Adrenal gland (tissue), 12 donors: Measurements from ENCODE around the gene C2CD3. TPM values are rescaled to one million over a fixed set of nuclear protein-coding genes. Genes with fewer than 3 reads are reported as not detected.
A peak's percentile ranks its signal among the peaks of the same experiment; 100 is the strongest.

ENCODE experiments used
- DNase-seq, 7 donors: peaks; one replicate each; pipeline ENCODE4 v3.0.0-alpha.2; 2019 to 2020
- H3K27ac ChIP-seq, 5 donors: fragments of 200-600 bp; sonication (generic) in 4 of 5; 1 replicate in 3 of 5; 2 replicates in 2 of 5; pipeline versions ENCODE4 v1.5.1 to v1.8.0; 2016 to 2020; ENCODE audit warnings: mild to moderate bottlenecking in 1 of 5
- H3K27me3 ChIP-seq: fragments of 200-600 bp; 2 replicates; pipeline ENCODE4 v1.8.0; 2021
- H3K36me3 ChIP-seq, 2 donors: fragments of 200-600 bp; replicated peaks in 1 of 2; 1 replicate in 1 of 2; 2 replicates in 1 of 2; pipeline versions ENCODE4 v1.5.1 to v1.8.0; 2018 to 2022
- H3K4me1 ChIP-seq, 2 donors: fragments of 200-600 bp; replicated peaks in 1 of 2; 1 replicate in 1 of 2; 2 replicates in 1 of 2; pipeline versions ENCODE4 v1.5.1 to v1.8.0; 2018 to 2021
- H3K4me3 ChIP-seq, 4 donors: fragments of 200-600 bp; sonication (generic) in 3 of 4; one replicate each; pipeline ENCODE4 v1.5.1; 2016 to 2018
- H3K9me3 ChIP-seq, 3 donors: fragments of 200-600 bp; sonication (generic) in 1 of 3; replicated peaks in 1 of 3; 1 replicate in 2 of 3; 2 replicates in 1 of 3; pipeline versions ENCODE4 v1.5.1 to v1.8.0; 2016 to 2021
- POLR2A ChIP-seq, 2 donors: fragments of 450-650 bp; IDR thresholded peaks; one replicate each; pipeline ENCODE4 v1.6.1; 2017; ENCODE audit warnings: antibody characterized with exemption in 2 of 2, mild to moderate bottlenecking in 2 of 2, moderate library complexity in 1 of 2
- WGBS, 4 donors: extraction: QIAGEN DNeasy Blood & Tissue Kit in 2 of 4; methylation state at CpG; one replicate each; pipeline versions ENCODE4 v1.1.5 to v1.1.7; 2013 to 2017; 5-methylcytosine and 5-hydroxymethylcytosine counted together
- intact Hi-C, 2 donors: fragments of 100-400 bp; cut with DNase I; formaldehyde crosslinking; loops; one replicate each; pipeline versions ENCODE4 v1.14.1 to v1.15.0; 2022 to 2023
- polyA plus RNA-seq, 3 donors: library from polyadenylated mRNA; stranded (reverse); fragments of 200-250 nt in 2 of 3; fragments of 350-450 nt in 1 of 3; fragmentation: Illumina TruSeq in 1 of 3; extraction: RNeasy Lipid Tissue Mini Kit (QIAGEN cat#74804) in 1 of 3; gene quantifications; one replicate each; pipeline ENCODE4 v1.2.3, GENCODE V29; 2013 to 2014
- total RNA-seq, 9 donors: library from RNA; depleted of rRNA in 4 of 9; stranded (reverse); fragments of >200 nt in 4 of 9; fragments of 120-200 nt in 1 of 9; fragmentation: NEBNext Ultra II Directional in 1 of 9; extraction: Animal tissue kit (Norgen Biotek cat#: 25700) in 1 of 9; gene quantifications; one replicate each; pipeline versions ENCODE4 v1.1.0 to v1.2.4, GENCODE V29; 2013 to 2023
- TF ChIP-seq, protein P1 (sequence below), 6 experiments: fragments of 450-650 bp in 4 of 6; fragments of 200-600 bp in 2 of 6; sonication (generic) in 1 of 6; IDR thresholded peaks; 1 replicate in 5 of 6; 2 replicates in 1 of 6; pipeline versions ENCODE4 v1.5.1 to v1.8.0; 2016 to 2021; ENCODE audit warnings: antibody characterized with exemption in 6 of 6, mild to moderate bottlenecking in 2 of 6, moderate library complexity in 1 of 6
- donor health status: healthy with polysubstance abuse.
- donor health status: Bipolar disorder and iron deficiency.
- donor health status: DM: yes; HTN: yes; CAD: no.
- donor health status: DM: no; HTN: no; CAD: no.
- donor health status: DM: no; HTN: no; CAD: no.
- donor health status: DM: yes; HTN: yes; CAD: no.

Gene C2CD3
- total and polyA plus RNA-seq, 12 donors, result 14.5 to 42.8 (median 25.5) TPM

DNA sequence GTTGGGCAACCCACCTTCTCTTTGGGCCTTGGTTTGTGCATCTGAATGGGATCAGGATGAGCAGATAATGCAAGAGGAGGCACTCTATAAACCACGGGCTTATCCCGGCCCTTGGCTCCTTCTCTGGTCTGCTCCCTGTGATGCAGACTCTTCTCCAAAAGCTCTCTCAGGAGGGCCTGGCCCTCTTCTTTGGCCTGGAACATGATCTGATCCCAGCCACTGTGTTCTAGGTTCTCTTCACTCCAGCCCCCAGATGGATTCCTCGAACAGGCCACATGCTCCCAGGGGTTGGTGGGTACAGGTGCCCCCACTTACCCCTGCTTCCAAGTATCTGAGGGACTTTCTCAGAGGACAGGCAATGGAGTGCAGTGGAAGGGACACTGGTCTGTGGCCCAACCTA, 153.2 kb downstream of the C2CD3 start:
- no peaks in the 10 kb centered on the region for H3K27me3 ChIP-seq
- H3K4me3 ChIP-seq, result no peak overlapping the region
- H3K4me1 ChIP-seq, result peaks cover 21 to 24% of the 10 kb centered on the region in 2 donors
- no peak for TF ChIP-seq POLR2A (IDR thresholded peaks at IDR 0.05)
- TF ChIP-seq, protein P1, sequence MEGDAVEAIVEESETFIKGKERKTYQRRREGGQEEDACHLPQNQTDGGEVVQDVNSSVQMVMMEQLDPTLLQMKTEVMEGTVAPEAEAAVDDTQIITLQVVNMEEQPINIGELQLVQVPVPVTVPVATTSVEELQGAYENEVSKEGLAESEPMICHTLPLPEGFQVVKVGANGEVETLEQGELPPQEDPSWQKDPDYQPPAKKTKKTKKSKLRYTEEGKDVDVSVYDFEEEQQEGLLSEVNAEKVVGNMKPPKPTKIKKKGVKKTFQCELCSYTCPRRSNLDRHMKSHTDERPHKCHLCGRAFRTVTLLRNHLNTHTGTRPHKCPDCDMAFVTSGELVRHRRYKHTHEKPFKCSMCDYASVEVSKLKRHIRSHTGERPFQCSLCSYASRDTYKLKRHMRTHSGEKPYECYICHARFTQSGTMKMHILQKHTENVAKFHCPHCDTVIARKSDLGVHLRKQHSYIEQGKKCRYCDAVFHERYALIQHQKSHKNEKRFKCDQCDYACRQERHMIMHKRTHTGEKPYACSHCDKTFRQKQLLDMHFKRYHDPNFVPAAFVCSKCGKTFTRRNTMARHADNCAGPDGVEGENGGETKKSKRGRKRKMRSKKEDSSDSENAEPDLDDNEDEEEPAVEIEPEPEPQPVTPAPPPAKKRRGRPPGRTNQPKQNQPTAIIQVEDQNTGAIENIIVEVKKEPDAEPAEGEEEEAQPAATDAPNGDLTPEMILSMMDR (IDR thresholded peaks at IDR 0.05), result no peak
- intact Hi-C loops, result no loop called here
- WGBS, 4 donors, result 92 to 98% (median 95%) methylated on average over 3 of the region's 3 CpGs
- H3K36me3 ChIP-seq, result no peaks in the 10 kb centered on the region
- no peaks in the 10 kb centered on the region for H3K9me3 ChIP-seq
- peak overlapping the region in 3 of 5 donors; percentile 81 to 88 (median 82) for H3K27ac ChIP-seq
- no peak for DNase-seq

DNA sequence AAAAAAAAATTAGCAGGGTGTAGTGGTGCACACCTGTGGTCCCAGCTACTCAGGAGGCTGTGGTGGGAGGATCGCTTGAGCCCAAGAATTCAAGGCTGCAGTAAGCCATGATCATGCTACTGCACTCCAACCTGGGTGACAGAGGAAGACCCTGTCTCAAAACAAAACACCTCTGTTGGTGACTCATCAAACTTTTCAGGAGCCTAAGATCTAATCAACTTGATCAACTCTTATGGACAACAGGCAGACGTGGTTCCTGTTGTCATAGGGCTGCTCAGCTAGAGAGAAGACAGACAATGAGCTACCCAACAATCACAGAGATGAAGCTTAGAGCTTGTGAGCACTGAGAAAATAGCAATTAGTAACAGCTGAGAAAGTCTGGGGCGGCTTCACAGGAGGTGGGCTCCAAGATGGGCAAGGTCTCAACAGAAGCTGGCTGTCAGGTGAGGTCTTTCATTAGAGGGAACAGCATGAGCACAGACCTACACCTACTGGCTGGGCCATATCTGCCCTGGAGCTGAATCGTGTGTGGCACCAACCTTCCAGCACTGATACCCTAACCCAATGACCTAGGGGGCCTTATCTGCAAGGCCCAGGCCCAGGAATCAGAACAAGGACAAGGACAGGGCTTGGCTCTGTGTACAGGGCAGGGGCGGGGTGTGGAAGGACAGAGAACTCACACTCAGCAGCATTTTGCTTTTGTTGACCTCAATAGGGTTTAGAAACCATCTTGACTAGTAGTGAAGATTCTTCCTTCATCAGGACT, 154.7 kb downstream of the C2CD3 start:
- Histone ChIP-seq H3K27ac (no peak overlapping the region), H3K36me3 (no peaks in the 10 kb centered on the region), H3K9me3 (no peaks in the 10 kb centered on the region), H3K4me3 (no peak overlapping the region), H3K27me3 (no peaks in the 10 kb centered on the region), H3K4me1 (peaks cover 21 to 27% of the 10 kb centered on the region in 2 donors)
- intact Hi-C loops, result no loop called here
- no peak for DNase-seq
- no peak for TF ChIP-seq POLR2A (IDR thresholded peaks at IDR 0.05)
- TF ChIP-seq, protein P1 (IDR thresholded peaks at IDR 0.05), result no peak
- WGBS, 4 donors, result 87 to 90% (median 89%) methylated on average over 5 of the region's 5 CpGs

DNA sequence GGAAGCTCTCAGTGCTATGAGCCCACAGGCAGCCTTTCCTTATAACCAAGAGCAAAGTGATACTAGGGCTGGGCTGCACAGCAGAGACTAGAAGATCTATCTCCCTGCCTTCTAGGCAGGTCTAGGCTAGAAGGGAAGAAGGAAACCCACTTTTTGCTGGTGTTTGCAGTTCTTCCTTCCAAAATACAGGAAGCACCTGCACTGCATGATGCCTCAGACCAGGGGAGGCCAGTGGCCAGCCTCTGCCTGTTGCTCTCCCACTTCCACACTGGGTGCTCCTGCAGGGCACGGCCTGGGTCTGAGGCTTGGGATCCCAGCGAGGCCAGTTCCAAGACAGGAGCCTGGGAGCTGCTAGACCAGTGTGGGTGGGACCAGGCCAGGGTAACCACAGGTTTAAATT, 155.9 kb downstream of the C2CD3 start:
- no peaks in the 10 kb centered on the region for H3K27me3 ChIP-seq
- DNase-seq, result peak in 1 of 7 donors; percentile 27
- no peaks in the 10 kb centered on the region for H3K36me3 ChIP-seq
- no peak overlapping the region for H3K27ac ChIP-seq
- TF ChIP-seq POLR2A (IDR thresholded peaks at IDR 0.05), result no peak
- TF ChIP-seq, protein P1 (IDR thresholded peaks at IDR 0.05), result no peak
- H3K9me3 ChIP-seq, result no peaks in the 10 kb centered on the region
- no peak overlapping the region for H3K4me3 ChIP-seq
- 85 to 96% (median 90%) methylated on average over 2 of the region's 2 CpGs; no CpG with 5 or more reads in 1 of the 4 donors for WGBS, 4 donors
- intact Hi-C loops, result no loop called here
- H3K4me1 ChIP-seq, result peaks cover 21 to 25% of the 10 kb centered on the region in 2 donors

DNA sequence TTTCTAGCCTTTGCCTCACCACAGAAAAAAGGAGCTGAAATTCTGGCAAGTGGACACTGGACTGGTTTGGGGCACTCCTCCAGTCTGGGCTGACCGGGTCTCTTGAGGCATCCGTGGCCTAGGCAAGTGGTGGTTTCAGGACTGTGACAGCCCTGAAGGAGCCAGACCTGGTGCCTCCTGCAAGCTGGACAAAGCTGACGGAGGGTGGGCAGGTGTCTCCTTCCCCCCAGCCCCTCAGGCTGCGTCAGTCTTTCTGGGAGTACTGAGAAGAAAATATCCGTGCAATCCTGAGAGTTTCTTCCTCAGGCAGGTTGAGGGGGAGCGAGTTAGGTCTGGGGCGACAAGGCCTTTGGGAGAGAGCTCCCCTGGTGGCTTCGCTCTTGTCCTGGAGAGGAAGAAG, 157.7 kb downstream of the C2CD3 start:
- intact Hi-C loops, result no loop called here
- no peak for DNase-seq
- Histone ChIP-seq H3K27me3 (no peaks in the 10 kb centered on the region), H3K4me1 (peaks cover 6 to 9% of the 10 kb centered on the region in 2 donors), H3K4me3 (no peak overlapping the region), H3K9me3 (no peaks in the 10 kb centered on the region), H3K36me3 (no peaks in the 10 kb centered on the region), H3K27ac (no peak overlapping the region)
- 95 to 100% (median 96%) methylated on average over 7 to 8 of the region's 8 CpGs for WGBS, 4 donors
- TF ChIP-seq, protein P1 (IDR thresholded peaks at IDR 0.05), result no peak
- TF ChIP-seq POLR2A (IDR thresholded peaks at IDR 0.05), result no peak
